AG10803 (cell line): ENCODE measurements around the gene C11orf21.

ENCODE experiments used
- DNase-seq: peaks from one replicate; pipeline ENCODE4 v3.0.0; 2010; ENCODE audit warnings: low read depth
- H3K4me3 ChIP-seq: 2 replicates; pipeline ENCODE4 v1.5.1; 2011; ENCODE audit warnings: mild to moderate bottlenecking, low read length, control low read depth
- CTCF ChIP-seq: conservative IDR thresholded peaks from 2 replicates; pipeline ENCODE4 v1.5.1; 2011; ENCODE audit warnings: mild to moderate bottlenecking, low read length, control low read depth, inconsistent platforms

C11orf21 gene

GRCh38 chr11:2302896-2303626 is 1.3 kb upstream of the C11orf21 start:
- DNase-seq = no peak
- no peak overlapping the region for H3K4me3 ChIP-seq
- TF ChIP-seq CTCF = no peak

GRCh38 chr11:2302306-2302895 is 683 bp upstream of the C11orf21 start:
- no peak for TF ChIP-seq CTCF
- DNase-seq = no peak
- no peak overlapping the region for H3K4me3 ChIP-seq

GRCh38 chr11:2300936-2301630 is 635 bp downstream of the C11orf21 start:
- DNase-seq = no peak
- TF ChIP-seq CTCF = no peak
- H3K4me3 ChIP-seq = no peak overlapping the region

- no peak for DNase-seq
- no peak overlapping the region for H3K4me3 ChIP-seq
- TF ChIP-seq CTCF = no peak
Observed at GRCh38 chr11:2300290-2300935, 1.3 kb downstream of the C11orf21 start.

GRCh38 chr11:2299773-2300172 is 1.9 kb downstream of the C11orf21 start:
- DNase-seq = no peak
- TF ChIP-seq CTCF = no peak
- no peak overlapping the region for H3K4me3 ChIP-seq

- no peak overlapping the region for H3K4me3 ChIP-seq
- TF ChIP-seq CTCF = no peak
- DNase-seq = no peak
Observed at GRCh38 chr11:2298795-2299761, 2.6 kb downstream of the C11orf21 start.
